Right atrium auricular region (tissue), 2 donors: ENCODE data around the gene RIPOR2. TPM values are rescaled to one million over a fixed set of nuclear protein-coding genes. Genes with fewer than 3 reads are reported as not detected.

Source experiments
- DNase-seq: peaks from one replicate; pipeline ENCODE4 v3.0.0-alpha.2; 2019; ENCODE audit warnings: low spot score
- H3K27ac ChIP-seq, 2 donors: fragments of 200-600 bp; sonication (generic); 1 replicate in 1 of 2; 2 replicates in 1 of 2; pipeline ENCODE4 v1.5.1; 2016 to 2019
- H3K27me3 ChIP-seq, 2 donors: fragments of 200-600 bp; sonication (generic); one replicate each; pipeline versions ENCODE4 v1.5.1 to v1.6.0; 2017 to 2019
- H3K36me3 ChIP-seq: fragments of 200-600 bp; sonication (generic); one replicate; pipeline ENCODE4 v1.5.1; 2016
- H3K4me1 ChIP-seq, 2 donors: fragments of 200-600 bp; sonication (generic); one replicate each; pipeline versions ENCODE4 v1.5.1 to v1.6.0; 2017 to 2019
- H3K4me3 ChIP-seq, 2 donors: fragments of 200-600 bp; sonication (generic); 1 replicate in 1 of 2; 2 replicates in 1 of 2; pipeline ENCODE4 v1.5.1; 2017 to 2019; ENCODE audit warnings: mild to moderate bottlenecking in 1 of 2, moderate library complexity in 1 of 2
- H3K9me3 ChIP-seq, 2 donors: fragments of 200-600 bp; sonication (generic); one replicate each; pipeline ENCODE4 v1.5.1; 2019
- CTCF ChIP-seq, 2 donors: fragments of 200-600 bp; sonication (generic); IDR thresholded peaks; one replicate each; pipeline ENCODE4 v1.5.1; 2019; ENCODE audit warnings: antibody characterized with exemption in 2 of 2
- total RNA-seq, 2 donors: library from RNA; depleted of rRNA; stranded (reverse); fragments of >200 nt; gene quantifications; one replicate each; pipeline ENCODE4 v1.1.0, GENCODE V29; 2016

Gene RIPOR2
- total RNA-seq, 2 donors from 2014 or later, result 2.4 to 7.3 TPM

- Histone ChIP-seq H3K27me3 (no peaks in the 10 kb centered on the region), H3K27ac (no peak overlapping the region), H3K9me3 (no peaks in the 10 kb centered on the region), H3K4me1 (no peaks in the 10 kb centered on the region), H3K4me3 (no peak overlapping the region), H3K36me3 (no peaks in the 10 kb centered on the region)
- DNase-seq, result no peak
- no peak for TF ChIP-seq CTCF (IDR thresholded peaks at IDR 0.05)
These were observed 110.6 kb downstream of the RIPOR2 start for GRCh38 chr6:24825130-24825630.

- H3K27ac ChIP-seq, result no peak overlapping the region
- H3K4me3 ChIP-seq, result no peak overlapping the region
- H3K36me3 ChIP-seq, result no peaks in the 10 kb centered on the region
These were observed 111.4 kb downstream of the RIPOR2 start for GRCh38 chr6:24824142-24824938.

GRCh38 chr6:24823185-24823584, 112.6 kb downstream of the RIPOR2 start:
- Histone ChIP-seq H3K4me3 (no peak overlapping the region), H3K27ac (no peak overlapping the region), H3K4me1 (no peaks in the 10 kb centered on the region), H3K36me3 (no peaks in the 10 kb centered on the region), H3K27me3 (no peaks in the 10 kb centered on the region), H3K9me3 (no peaks in the 10 kb centered on the region)
- no peak for DNase-seq
- no peak for TF ChIP-seq CTCF (IDR thresholded peaks at IDR 0.05)

More at GRCh38 chr6:24824142-24824938, 111.4 kb downstream of the RIPOR2 start:
- Histone ChIP-seq H3K27me3 (no peaks in the 10 kb centered on the region), H3K9me3 (no peaks in the 10 kb centered on the region), H3K4me1 (no peaks in the 10 kb centered on the region)
- no peak for DNase-seq
- no peak for TF ChIP-seq CTCF (IDR thresholded peaks at IDR 0.05)

GRCh38 chr6:24822696-24823095, 113.1 kb downstream of the RIPOR2 start:
- Histone ChIP-seq H3K27ac (no peak overlapping the region), H3K9me3 (no peaks in the 10 kb centered on the region), H3K27me3 (no peaks in the 10 kb centered on the region), H3K36me3 (no peaks in the 10 kb centered on the region), H3K4me1 (no peaks in the 10 kb centered on the region), H3K4me3 (no peak overlapping the region)
- no peak for DNase-seq
- no peak for TF ChIP-seq CTCF (IDR thresholded peaks at IDR 0.05)

- Histone ChIP-seq H3K4me3 (no peak overlapping the region), H3K9me3 (no peaks in the 10 kb centered on the region), H3K4me1 (no peaks in the 10 kb centered on the region), H3K27me3 (no peaks in the 10 kb centered on the region), H3K27ac (no peak overlapping the region), H3K36me3 (no peaks in the 10 kb centered on the region)
- TF ChIP-seq CTCF (IDR thresholded peaks at IDR 0.05), result no peak
- DNase-seq, result no peak
These were observed 113.8 kb downstream of the RIPOR2 start for GRCh38 chr6:24821860-24822444.
